HG03135 (cell line): ENCODE data around the gene LITAFD.

Experiments
- ATAC-seq: cut with Tn5 transposase; IDR thresholded peaks from one replicate; pipeline ENCODE4 v1.9.1; 2021; ENCODE audit warnings: mild to moderate bottlenecking, moderate library complexity; ENCODE audit not compliant: unreplicated experiment

Gene LITAFD

GRCh38 chr16:8919089-8919933 is 37.2 kb downstream of the LITAFD start:
- ATAC-seq = no peak

- ATAC-seq = no peak
Observed at GRCh38 chr16:8919934-8920462, 37.8 kb downstream of the LITAFD start.

- ATAC-seq = no peak
Observed at GRCh38 chr16:8920645-8921346, 38.6 kb downstream of the LITAFD start.

GRCh38 chr16:8921347-8921984 is 39.3 kb downstream of the LITAFD start:
- ATAC-seq = no peak

- no peak for ATAC-seq
Observed at GRCh38 chr16:8923199-8923598, 41.0 kb downstream of the LITAFD start.

GRCh38 chr16:8924214-8924613 is 42.1 kb downstream of the LITAFD start:
- no peak for ATAC-seq

GRCh38 chr16:8925455-8925854 is 43.3 kb downstream of the LITAFD start:
- ATAC-seq = no peak

GRCh38 chr16:8926827-8927226 is 44.7 kb downstream of the LITAFD start:
- no peak for ATAC-seq

- no peak for ATAC-seq
Observed at GRCh38 chr16:8928467-8928957, 46.4 kb downstream of the LITAFD start.

GRCh38 chr16:8929086-8929748 is 47.1 kb downstream of the LITAFD start:
- no peak for ATAC-seq

GRCh38 chr16:8931859-8932258 is 49.7 kb downstream of the LITAFD start:
- ATAC-seq = no peak

- ATAC-seq = no peak
Observed at GRCh38 chr16:8934601-8935000, 52.5 kb downstream of the LITAFD start.
